Transverse colon (tissue), 4 donors: Measurements from ENCODE around the gene TBC1D8.

Experiments
- CTCF ChIP-seq, 5 experiments: fragments of 200-600 bp in 3 of 5; fragments of 450-650 bp in 2 of 5; sonication (generic) in 3 of 5; IDR thresholded peaks; 1 replicate in 2 of 5; 2 replicates in 3 of 5; pipeline ENCODE4 v1.5.1; 2016 to 2017; ENCODE audit warnings: antibody characterized with exemption in 5 of 5, inconsistent platforms in 3 of 5, mild to moderate bottlenecking in 2 of 5, moderate library complexity in 1 of 5
- EP300 ChIP-seq: sonication (generic); formaldehyde crosslinking; IDR thresholded peaks from one replicate; pipeline ENCODE4 v1.6.1; 2017; ENCODE audit warnings: antibody characterized with exemption, low read depth
- POLR2A ChIP-seq: fragments of 450-650 bp; IDR thresholded peaks from one replicate; pipeline ENCODE4 v1.6.1; 2016; ENCODE audit warnings: antibody characterized with exemption, mild to moderate bottlenecking, moderate library complexity
- POLR2AphosphoS5 ChIP-seq, 3 donors: sonication (generic); formaldehyde crosslinking; IDR thresholded peaks; one replicate each; pipeline ENCODE4 v1.6.1; 2016; ENCODE audit warnings: antibody characterized with exemption in 3 of 3

- TF ChIP-seq POLR2A (no peak), EP300 (no peak), CTCF (IDR thresholded peaks at IDR 0.05) (no peak), POLR2AphosphoS5 (IDR thresholded peaks at IDR 0.05) (no peak)
These were observed 34.8 kb downstream of the TBC1D8 start for GRCh38 chr2:101116348-101116747.
